HUES48 (cell line): Measurements from ENCODE around the gene MICU2.

Experiments used
- H3K27ac ChIP-seq: one replicate; pipeline ENCODE4 v1.7.0; 2013; ENCODE audit warnings: low read depth, low read length, inconsistent platforms
- H3K27me3 ChIP-seq: 2 replicates; pipeline ENCODE4 v1.6.1; 2013; ENCODE audit warnings: mild to moderate bottlenecking, low read length; ENCODE audit not compliant: control insufficient read depth, insufficient read depth
- H3K36me3 ChIP-seq: 2 replicates; pipeline ENCODE4 v1.6.1; 2013; ENCODE audit warnings: low read length; ENCODE audit not compliant: control insufficient read depth, insufficient read depth
- H3K4me1 ChIP-seq: 2 replicates; pipeline ENCODE4 v1.6.1; 2013; ENCODE audit warnings: mild to moderate bottlenecking, low read length; ENCODE audit not compliant: control insufficient read depth, insufficient read depth
- H3K4me3 ChIP-seq: 2 replicates; pipeline ENCODE4 v1.5.1; 2013; ENCODE audit warnings: mild to moderate bottlenecking, low read depth, low read length
- H3K9ac ChIP-seq: 2 replicates; pipeline ENCODE4 v1.6.1; 2013; ENCODE audit warnings: mild to moderate bottlenecking, low read depth, low read length, moderate library complexity
- H3K9me3 ChIP-seq: 2 replicates; pipeline ENCODE4 v1.6.1; 2013; ENCODE audit warnings: low read length; ENCODE audit not compliant: control insufficient read depth, insufficient read depth

The MICU2 gene

GRCh38 chr13:21501686-21502085 lies 102.3 kb downstream of the MICU2 start:
- Histone ChIP-seq H3K4me3 (no peak overlapping the region), H3K9ac (no peak overlapping the region), H3K27ac (no peak overlapping the region), H3K4me1 (no peaks in the 10 kb centered on the region), H3K9me3 (no peaks in the 10 kb centered on the region), H3K36me3 (0 out of 2 replicates have a peak, but pooled peaks cover 7% of the 10 kb centered on the region), H3K27me3 (no peaks in the 10 kb centered on the region)

- H3K27me3 ChIP-seq, result no peaks in the 10 kb centered on the region
- H3K9ac ChIP-seq, result no peak overlapping the region
- no peaks in the 10 kb centered on the region for H3K4me1 ChIP-seq
- H3K9me3 ChIP-seq, result peaks cover 10% of the 10 kb centered on the region; the same call in 1 of the 2 replicates
- no peak overlapping the region for H3K4me3 ChIP-seq
- no peak overlapping the region for H3K27ac ChIP-seq
- no peaks in the 10 kb centered on the region for H3K36me3 ChIP-seq
Measured at GRCh38 chr13:21486322-21486721, 117.6 kb downstream of the MICU2 start.

- H3K9me3 ChIP-seq, result peaks cover 10% of the 10 kb centered on the region; the same call in 1 of the 2 replicates
- H3K4me1 ChIP-seq, result no peaks in the 10 kb centered on the region
- H3K4me3 ChIP-seq, result no peak overlapping the region
- H3K27ac ChIP-seq, result no peak overlapping the region
- no peaks in the 10 kb centered on the region for H3K27me3 ChIP-seq
- no peaks in the 10 kb centered on the region for H3K36me3 ChIP-seq
- no peak overlapping the region for H3K9ac ChIP-seq
Measured at GRCh38 chr13:21483748-21484147, 120.2 kb downstream of the MICU2 start.

GRCh38 chr13:21481359-21481758 lies 122.6 kb downstream of the MICU2 start:
- Histone ChIP-seq H3K27ac (no peak overlapping the region), H3K4me3 (no peak overlapping the region)

DNA sequence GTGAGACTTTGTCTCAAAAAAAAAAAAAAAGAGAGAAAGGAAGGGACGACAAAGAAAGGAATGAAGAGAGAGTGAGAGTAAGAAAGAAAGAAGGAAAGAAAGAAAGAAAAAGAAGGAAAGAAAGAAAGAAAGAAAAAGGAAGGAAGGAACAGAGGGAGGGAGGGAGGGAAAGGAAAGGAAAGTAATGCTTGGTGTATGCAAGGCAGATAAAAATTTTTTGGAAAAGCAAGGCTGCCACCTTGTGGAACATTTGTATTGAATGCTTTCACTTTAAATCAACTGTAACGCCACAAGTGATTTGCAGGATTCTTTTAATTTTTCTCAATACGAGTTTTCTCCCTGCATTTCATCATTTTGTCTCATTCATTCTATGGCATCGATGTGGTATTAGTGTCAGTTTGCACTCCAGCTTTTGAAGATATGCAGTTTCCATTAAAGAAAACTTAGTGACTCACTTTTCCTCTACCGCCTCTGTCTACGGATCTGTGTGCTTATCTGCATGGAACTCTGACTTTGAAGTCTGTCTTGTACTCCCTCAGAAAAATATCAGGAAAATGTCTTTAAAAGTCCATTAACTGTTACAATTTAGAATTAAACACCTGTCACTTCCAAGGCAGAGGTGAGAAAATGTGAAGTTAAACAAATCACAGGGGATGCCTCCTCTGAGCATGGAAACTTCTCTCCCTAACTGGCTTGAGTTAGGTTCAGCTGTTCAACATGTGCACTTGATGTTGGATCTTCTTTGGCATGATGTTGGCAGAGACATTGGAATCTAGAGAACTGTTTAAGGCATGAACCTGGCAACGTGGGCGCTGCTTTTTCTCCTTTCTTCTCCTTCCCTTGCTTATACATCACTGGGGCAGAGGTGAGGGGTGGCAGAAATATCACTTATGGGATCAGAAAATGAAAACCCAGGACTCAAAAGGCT lies 124.8 kb downstream of the MICU2 start:
- H3K9me3 ChIP-seq, result no peaks in the 10 kb centered on the region
- H3K4me1 ChIP-seq, result peaks cover 5% of the 10 kb centered on the region; the same call in 1 of the 2 replicates
- no peak overlapping the region for H3K9ac ChIP-seq
- H3K27ac ChIP-seq, result no peak overlapping the region
- no peaks in the 10 kb centered on the region for H3K36me3 ChIP-seq
- H3K27me3 ChIP-seq, result no peaks in the 10 kb centered on the region
- no peak overlapping the region for H3K4me3 ChIP-seq

More at GRCh38 chr13:21481359-21481758, 122.6 kb downstream of the MICU2 start:
- Histone ChIP-seq H3K36me3 (no peaks in the 10 kb centered on the region), H3K9me3 (peaks cover 5% of the 10 kb centered on the region; the same call in 1 of the 2 replicates), H3K4me1 (peaks cover 5% of the 10 kb centered on the region; the same call in 1 of the 2 replicates), H3K27me3 (no peaks in the 10 kb centered on the region), H3K9ac (no peak overlapping the region)

DNA sequence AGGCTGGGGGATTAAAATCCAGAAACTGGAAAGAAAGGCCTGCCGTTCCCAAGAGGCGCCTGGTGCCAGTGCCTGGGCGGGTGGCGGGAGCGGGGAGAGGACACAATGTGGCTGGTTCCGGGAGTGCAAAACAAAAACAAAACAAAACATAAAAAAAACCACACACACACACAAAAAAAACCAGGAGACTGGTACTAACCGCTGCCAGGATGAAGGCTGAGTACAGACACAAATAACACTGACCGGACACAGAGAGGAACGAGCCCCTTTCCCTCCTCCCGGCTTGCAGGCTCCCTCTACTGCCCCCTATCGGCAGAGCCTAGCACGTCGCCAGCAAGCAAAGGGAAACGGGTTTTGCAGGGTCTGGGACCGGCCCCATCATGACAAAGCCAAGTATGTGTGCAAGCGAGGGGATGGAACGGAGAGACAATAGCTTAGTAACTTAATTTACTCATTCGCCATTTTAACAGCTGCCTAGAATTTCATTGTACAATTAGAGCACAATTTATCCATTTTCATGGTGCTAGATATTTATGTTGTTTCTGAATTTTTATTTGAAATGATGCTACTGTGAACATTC lies 127.0 kb downstream of the MICU2 start:
- Histone ChIP-seq H3K9ac (peak overlapping the region; percentile 55; the same call in 1 of the 2 replicates), H3K4me3 (peak overlapping the region; percentile 62), H3K4me1 (peaks cover 5% of the 10 kb centered on the region; the same call in 1 of the 2 replicates), H3K27me3 (no peaks in the 10 kb centered on the region), H3K36me3 (no peaks in the 10 kb centered on the region), H3K27ac (no peak overlapping the region), H3K9me3 (no peaks in the 10 kb centered on the region)

DNA sequence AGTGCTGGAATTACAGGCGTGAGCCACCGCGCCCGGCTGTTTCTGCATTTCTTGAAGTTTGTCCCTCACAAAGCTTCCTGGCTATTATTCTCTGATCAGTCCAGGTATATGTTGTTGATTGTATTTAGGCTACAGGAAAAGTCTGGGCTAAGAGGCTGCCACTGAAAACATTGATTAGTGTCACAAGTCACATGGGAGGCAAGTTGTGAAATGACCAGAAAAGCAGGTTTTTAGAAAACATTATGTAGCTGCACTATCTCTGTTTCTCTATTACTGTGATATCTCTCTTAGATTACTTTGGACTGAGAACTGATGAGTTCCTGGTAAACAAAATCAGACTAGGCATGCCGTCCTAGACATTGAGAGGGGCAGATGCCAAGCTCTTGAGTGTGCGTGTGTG lies 128.9 kb downstream of the MICU2 start:
- peaks cover 5% of the 10 kb centered on the region; the same call in 1 of the 2 replicates for H3K4me1 ChIP-seq
- H3K36me3 ChIP-seq, result no peaks in the 10 kb centered on the region
- H3K27ac ChIP-seq, result no peak overlapping the region
- H3K27me3 ChIP-seq, result no peaks in the 10 kb centered on the region
- no peaks in the 10 kb centered on the region for H3K9me3 ChIP-seq
- no peak overlapping the region for H3K4me3 ChIP-seq
- no peak overlapping the region for H3K9ac ChIP-seq

DNA sequence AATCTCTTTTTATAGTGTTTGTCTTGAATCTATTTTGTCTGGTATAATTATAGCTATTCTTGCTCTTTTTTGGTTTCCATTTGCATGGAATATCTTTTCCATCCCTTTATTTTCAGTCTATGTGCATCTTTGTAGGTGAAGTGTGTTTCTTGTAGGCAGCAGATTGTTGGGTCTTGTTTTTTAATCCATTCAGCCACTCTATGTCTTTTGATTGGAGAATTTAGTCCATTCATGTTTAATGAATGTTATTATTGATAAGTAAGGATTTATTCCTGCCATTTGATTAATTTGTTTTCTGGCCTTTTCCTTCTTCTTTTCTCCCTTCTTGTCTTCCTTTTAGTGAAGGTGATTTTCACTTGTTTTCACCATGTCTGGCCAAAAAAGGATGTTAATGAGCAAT lies 133.2 kb downstream of the MICU2 start:
- no peaks in the 10 kb centered on the region for H3K9me3 ChIP-seq
- H3K4me3 ChIP-seq, result no peak overlapping the region
- no peak overlapping the region for H3K9ac ChIP-seq
- peaks cover 9% of the 10 kb centered on the region for H3K4me1 ChIP-seq
- H3K27me3 ChIP-seq, result no peaks in the 10 kb centered on the region
- H3K27ac ChIP-seq, result no peak overlapping the region
- H3K36me3 ChIP-seq, result no peaks in the 10 kb centered on the region

DNA sequence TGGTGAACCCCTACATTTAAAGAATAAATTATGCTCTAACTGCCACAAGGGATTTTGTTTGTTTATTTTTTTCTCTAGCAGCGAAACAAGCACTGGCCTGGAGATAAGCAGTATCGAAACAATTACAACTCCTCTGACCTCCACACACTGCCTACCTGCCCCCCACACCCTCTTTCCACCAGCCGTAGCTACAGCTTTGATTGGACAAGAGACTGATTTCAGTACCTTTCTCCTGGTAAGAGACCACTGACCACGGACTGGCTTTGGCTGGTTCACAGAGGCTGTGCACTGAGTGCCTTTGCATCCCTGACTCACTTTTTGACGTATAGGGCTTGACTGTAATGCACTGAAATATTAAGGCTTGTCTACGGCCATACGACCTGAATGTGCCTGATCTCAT lies 137.4 kb downstream of the MICU2 start:
- Histone ChIP-seq H3K36me3 (no peaks in the 10 kb centered on the region), H3K27ac (no peak overlapping the region), H3K27me3 (no peaks in the 10 kb centered on the region), H3K4me1 (peaks cover 16% of the 10 kb centered on the region), H3K9me3 (no peaks in the 10 kb centered on the region), H3K4me3 (no peak overlapping the region), H3K9ac (no peak overlapping the region)

DNA sequence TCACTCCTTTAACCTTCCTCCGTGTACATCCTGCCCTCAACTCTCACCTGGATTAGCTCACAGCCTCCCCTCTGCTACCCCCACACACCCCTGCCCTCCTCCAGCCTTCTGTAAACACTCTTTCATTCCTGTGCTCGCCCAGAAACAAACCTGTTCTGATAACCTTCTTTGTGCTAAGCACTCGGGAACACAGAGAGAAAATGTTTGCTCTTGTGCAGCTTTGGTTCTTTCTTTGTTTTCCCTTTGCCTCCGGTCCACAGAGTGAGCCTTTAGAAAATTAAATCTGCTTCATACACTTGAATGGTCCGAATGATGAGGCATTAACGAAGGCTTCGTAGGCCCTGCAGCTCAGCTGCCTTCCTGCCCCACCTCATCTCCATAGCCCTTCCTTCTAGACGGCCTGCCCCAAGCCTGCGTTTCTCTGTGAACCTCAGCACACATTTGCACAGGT lies 138.2 kb downstream of the MICU2 start:
- Histone ChIP-seq H3K27me3 (no peaks in the 10 kb centered on the region), H3K4me1 (peaks cover 16% of the 10 kb centered on the region), H3K4me3 (no peak overlapping the region)

GRCh38 chr13:21463424-21463823 lies 140.5 kb downstream of the MICU2 start:
- no peaks in the 10 kb centered on the region for H3K36me3 ChIP-seq
- no peak overlapping the region for H3K4me3 ChIP-seq
- peaks cover 22% of the 10 kb centered on the region for H3K4me1 ChIP-seq
- H3K9me3 ChIP-seq, result no peaks in the 10 kb centered on the region
- no peaks in the 10 kb centered on the region for H3K27me3 ChIP-seq
- H3K9ac ChIP-seq, result no peak overlapping the region
- H3K27ac ChIP-seq, result no peak overlapping the region

More for the DNA sequence above, 138.2 kb downstream of the MICU2 start:
- H3K9ac ChIP-seq, result no peak overlapping the region
- no peak overlapping the region for H3K27ac ChIP-seq
- H3K9me3 ChIP-seq, result no peaks in the 10 kb centered on the region
- H3K36me3 ChIP-seq, result no peaks in the 10 kb centered on the region
